ENCODE results near the gene FUT7. TPM values are rescaled to one million over a fixed set of nuclear protein-coding genes. Genes with fewer than 3 reads are reported as not detected.
"Not testable (repeated sequence)": the region's sequence is repeated elsewhere in the genome, so short reads cannot be mapped to it uniquely, and the experiment has no call there.

Gene FUT7
- total RNA-seq, 4 donors from 2014 or later: 0.20 TPM; not detected in 3

DNA sequence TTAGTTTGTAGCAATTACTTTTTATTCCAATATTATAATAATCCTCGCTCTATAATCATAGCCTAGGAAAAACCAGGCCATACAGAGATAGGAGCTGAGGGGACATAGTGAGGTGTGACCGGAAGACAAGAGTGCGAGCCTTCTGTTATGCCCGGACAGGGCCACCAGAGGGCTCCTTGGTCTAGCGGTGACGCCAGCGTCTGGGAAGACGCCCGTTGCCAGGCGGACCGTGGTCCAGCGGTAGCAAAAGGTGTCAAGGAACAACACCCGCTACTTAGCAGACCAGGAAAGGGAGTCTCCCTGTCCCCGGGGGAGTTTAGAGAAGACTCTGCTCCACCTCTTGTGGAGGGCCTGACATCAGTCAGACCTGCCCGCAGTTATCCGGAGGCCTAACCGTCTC is 27.6 kb downstream of the FUT7 start:
- not testable (repeated sequence) for H3K9me3 ChIP-seq, H3K27ac ChIP-seq, H3K4me3 ChIP-seq, ATAC-seq, H3K27me3 ChIP-seq
- H3K4me1 ChIP-seq: peaks cover 0 to 19% (median 5%) of the 10 kb centered on the region in 3 donors
- TF ChIP-seq, protein P1, sequence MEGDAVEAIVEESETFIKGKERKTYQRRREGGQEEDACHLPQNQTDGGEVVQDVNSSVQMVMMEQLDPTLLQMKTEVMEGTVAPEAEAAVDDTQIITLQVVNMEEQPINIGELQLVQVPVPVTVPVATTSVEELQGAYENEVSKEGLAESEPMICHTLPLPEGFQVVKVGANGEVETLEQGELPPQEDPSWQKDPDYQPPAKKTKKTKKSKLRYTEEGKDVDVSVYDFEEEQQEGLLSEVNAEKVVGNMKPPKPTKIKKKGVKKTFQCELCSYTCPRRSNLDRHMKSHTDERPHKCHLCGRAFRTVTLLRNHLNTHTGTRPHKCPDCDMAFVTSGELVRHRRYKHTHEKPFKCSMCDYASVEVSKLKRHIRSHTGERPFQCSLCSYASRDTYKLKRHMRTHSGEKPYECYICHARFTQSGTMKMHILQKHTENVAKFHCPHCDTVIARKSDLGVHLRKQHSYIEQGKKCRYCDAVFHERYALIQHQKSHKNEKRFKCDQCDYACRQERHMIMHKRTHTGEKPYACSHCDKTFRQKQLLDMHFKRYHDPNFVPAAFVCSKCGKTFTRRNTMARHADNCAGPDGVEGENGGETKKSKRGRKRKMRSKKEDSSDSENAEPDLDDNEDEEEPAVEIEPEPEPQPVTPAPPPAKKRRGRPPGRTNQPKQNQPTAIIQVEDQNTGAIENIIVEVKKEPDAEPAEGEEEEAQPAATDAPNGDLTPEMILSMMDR (IDR thresholded peaks at IDR 0.05): peak in 3 of 4 experiments; percentile 34 to 43 (median 40)
- WGBS, 2 donors (ENCODE audit: low coverage in 1 of 2): 35 to 80% methylated on average over 1 to 14 of the region's 17 CpGs
- peaks cover 0 to 20% of the 10 kb centered on the region in 2 donors for H3K36me3 ChIP-seq

DNA sequence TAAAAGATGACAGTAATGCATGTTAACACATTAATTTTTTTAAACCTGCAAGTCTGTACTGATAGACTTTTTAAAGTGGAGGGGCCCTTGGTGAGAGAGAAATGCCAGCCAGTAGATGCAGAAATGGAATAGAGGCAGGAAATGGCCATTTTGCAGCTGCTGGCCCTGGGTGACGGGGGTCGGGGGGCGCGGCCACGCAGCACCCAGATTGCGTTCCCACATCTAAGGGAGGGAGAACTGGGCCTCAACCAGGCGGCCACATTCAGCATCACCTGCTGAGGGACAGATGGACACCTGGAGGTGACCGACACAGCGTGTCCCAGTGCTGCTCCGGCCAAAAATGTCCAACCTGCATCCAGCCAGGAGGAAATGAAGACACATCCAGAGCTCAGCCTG is 29.2 kb downstream of the FUT7 start:
- TF ChIP-seq EP300 (IDR thresholded peaks at IDR 0.05) (no peak), POLR2A (IDR thresholded peaks at IDR 0.05) (no peak), POLR2AphosphoS5 (IDR thresholded peaks at IDR 0.05) (no peak)
- TF ChIP-seq, protein P1 (IDR thresholded peaks at IDR 0.05): no peak
- Histone ChIP-seq H3K36me3 (peaks cover 0 to 3% of the 10 kb centered on the region in 2 donors), H3K27ac (no peak overlapping the region), H3K4me1 (peaks cover 0 to 13% (median 4%) of the 10 kb centered on the region in 3 donors), H3K27me3 (peaks cover 14% of the 10 kb centered on the region), H3K4me3 (no peak overlapping the region), H3K9me3 (no peaks in the 10 kb centered on the region)
- 74 to 95% methylated on average over 6 to 7 of the region's 10 CpGs for WGBS, 2 donors (ENCODE audit: low coverage in 1 of 2)
- ATAC-seq: no peak

DNA sequence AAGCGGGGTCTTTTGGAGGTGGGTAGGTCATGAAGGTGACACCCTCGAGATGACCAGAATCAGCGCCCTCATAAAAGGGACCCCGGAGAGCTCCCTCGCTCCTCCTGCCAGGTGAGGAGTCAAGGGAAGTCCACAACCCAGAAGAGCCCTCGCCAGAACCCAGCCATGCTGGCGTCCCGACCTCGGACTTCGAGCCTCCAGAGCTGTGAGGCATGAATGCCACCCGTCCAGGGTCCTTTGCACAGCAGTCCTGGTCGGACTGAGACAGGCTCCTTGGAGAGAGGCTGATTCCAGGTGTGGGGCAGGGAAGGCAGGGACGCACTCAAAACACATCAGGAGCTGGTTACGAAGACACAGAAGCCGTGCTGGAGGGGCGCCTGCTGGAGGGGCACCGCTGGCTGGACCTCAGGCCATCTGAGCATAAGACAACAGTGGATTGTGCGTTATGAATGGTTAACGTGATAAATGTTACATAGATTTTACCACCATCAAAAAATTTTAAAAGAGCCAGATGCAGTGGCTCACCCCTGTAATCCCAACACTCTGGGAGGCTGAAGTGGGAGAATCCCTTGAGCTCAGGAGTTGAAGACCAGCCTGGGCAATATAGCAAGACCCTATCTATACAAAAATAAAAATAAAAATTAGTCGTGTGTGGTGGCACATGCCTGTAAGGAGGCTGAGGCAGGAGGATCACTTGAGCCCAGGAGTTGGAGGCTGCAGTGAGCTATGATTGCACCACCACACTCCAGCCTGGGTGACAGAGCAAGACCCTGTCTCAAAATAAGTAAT is 29.8 kb downstream of the FUT7 start:
- Histone ChIP-seq H3K27me3 (peaks cover 20% of the 10 kb centered on the region), H3K27ac (no peak overlapping the region), H3K9me3 (no peaks in the 10 kb centered on the region), H3K4me1 (peaks cover 0 to 7% (median 0%) of the 10 kb centered on the region in 3 donors), H3K36me3 (no peaks in the 10 kb centered on the region), H3K4me3 (no peak overlapping the region)
- TF ChIP-seq EP300 (IDR thresholded peaks at IDR 0.05): no peak
- no peak for TF ChIP-seq POLR2A (IDR thresholded peaks at IDR 0.05)
- ATAC-seq: no peak
- 63 to 84% methylated on average over 3 to 7 of the region's 20 CpGs for WGBS, 2 donors (ENCODE audit: low coverage in 1 of 2)

DNA sequence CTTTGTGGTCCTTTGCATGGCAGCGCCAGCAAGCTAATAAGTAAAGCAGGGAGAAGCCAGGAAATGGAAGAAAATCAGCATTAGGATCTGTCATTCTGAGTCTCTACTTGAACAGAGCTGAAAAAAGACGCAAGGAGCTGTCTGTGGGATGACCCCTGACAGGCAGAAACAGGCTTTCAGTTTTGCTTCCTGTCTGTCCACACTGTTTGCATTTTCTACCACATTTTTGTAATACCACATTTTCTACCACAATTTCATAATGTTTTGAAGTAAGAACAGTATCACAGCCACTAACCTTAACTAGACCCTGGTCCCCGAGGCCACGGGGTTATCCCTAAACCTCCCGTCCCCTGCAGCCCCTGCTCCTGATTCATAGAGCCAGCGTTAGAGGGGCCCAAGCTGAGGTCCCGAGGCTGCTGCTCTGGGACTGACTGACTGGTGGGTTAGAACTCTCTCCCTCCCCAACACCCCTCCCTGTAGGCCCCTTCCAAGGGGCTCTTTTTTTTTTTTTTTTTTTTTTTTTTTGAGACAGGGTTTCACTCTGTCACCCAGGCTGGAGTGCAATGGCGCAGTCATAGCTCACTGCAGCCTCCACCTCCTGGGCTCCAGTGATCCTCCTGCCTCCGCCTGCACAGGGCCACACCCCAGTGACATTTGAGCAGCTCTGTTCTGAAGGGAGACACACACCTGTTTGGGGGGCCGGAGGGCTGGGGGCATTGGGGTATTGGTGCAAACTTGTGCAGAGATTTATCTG is 31.5 kb downstream of the FUT7 start:
- H3K36me3 ChIP-seq: no peaks in the 10 kb centered on the region
- TF ChIP-seq POLR2A (IDR thresholded peaks at IDR 0.05) (no peak), EP300 (IDR thresholded peaks at IDR 0.05) (no peak), POLR2AphosphoS5 (IDR thresholded peaks at IDR 0.05) (no peak)
- TF ChIP-seq, protein P1 (IDR thresholded peaks at IDR 0.05): no peak
- H3K27me3 ChIP-seq: peaks cover 37% of the 10 kb centered on the region
- WGBS, 2 donors (ENCODE audit: low coverage in 1 of 2): 66 to 70% methylated on average over 3 to 7 of the region's 10 CpGs
- H3K9me3 ChIP-seq: no peaks in the 10 kb centered on the region
- ATAC-seq: no peak
- H3K27ac ChIP-seq: no peak overlapping the region
- peaks cover 0 to 15% (median 14%) of the 10 kb centered on the region in 3 donors for H3K4me1 ChIP-seq
- no peak overlapping the region for H3K4me3 ChIP-seq

DNA sequence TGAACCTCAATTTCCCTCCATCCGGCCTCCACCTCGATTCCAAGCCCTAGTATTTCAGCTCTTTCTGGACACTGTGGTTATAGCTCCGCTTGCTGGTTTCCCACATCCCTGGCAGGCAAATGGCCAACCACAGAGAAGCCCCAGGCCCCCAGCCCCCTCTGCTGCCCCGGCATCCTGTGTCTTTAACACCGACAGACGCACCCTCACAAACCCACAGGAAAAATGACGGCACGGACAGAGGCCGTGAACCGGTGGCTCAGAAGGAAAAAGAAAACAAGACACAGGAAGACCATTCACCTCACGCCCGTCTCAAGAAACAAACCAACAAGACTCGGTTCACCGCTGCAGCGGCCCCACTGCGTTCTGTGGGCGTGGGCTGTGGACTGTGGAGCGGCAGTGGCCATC is 34.1 kb downstream of the FUT7 start:
- Histone ChIP-seq H3K27me3 (peaks cover 58% of the 10 kb centered on the region), H3K36me3 (peaks cover 0 to 18% of the 10 kb centered on the region in 2 donors), H3K4me1 (peaks cover 0 to 40% (median 28%) of the 10 kb centered on the region in 3 donors), H3K27ac (peak overlapping the region in 1 of 4 donors; percentile 3), H3K9me3 (no peaks in the 10 kb centered on the region), H3K4me3 (no peak overlapping the region)
- TF ChIP-seq, protein P1 (IDR thresholded peaks at IDR 0.05): no peak
- TF ChIP-seq POLR2A (IDR thresholded peaks at IDR 0.05) (no peak), POLR2AphosphoS5 (IDR thresholded peaks at IDR 0.05) (no peak), EP300 (IDR thresholded peaks at IDR 0.05) (no peak)
- WGBS, 2 donors (ENCODE audit: low coverage in 1 of 2): 72 to 81% methylated on average over 3 to 13 of the region's 18 CpGs
- ATAC-seq: no peak
